ENCODE results near the gene DGKG. TPM values are rescaled to one million over a fixed set of nuclear protein-coding genes. Genes with fewer than 3 reads are reported as not detected.

DGKG gene
- total RNA-seq, 1 donor from 2014 or later, result 2.9 TPM

DNA sequence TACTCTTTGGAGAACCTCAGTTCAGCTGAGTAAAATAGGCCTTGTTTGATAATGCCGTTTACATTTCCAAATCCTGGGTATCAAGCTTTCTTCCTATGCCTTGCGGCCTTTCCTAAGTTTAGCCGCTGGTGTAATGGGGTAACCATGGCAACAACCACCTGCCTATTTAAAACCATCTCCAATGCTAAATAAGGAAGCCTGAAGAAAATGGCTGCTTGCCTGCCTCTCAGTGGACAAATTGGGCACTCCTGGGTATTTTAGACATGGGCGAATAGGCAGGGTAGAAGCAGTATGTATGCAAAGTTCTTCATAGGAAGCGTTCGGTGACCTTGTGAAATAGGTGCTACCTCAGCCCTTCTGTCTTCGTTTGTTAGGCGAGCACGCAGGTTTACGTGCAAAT lies 122.7 kb downstream of the DGKG start:
- no peak for DNase-seq

DNA sequence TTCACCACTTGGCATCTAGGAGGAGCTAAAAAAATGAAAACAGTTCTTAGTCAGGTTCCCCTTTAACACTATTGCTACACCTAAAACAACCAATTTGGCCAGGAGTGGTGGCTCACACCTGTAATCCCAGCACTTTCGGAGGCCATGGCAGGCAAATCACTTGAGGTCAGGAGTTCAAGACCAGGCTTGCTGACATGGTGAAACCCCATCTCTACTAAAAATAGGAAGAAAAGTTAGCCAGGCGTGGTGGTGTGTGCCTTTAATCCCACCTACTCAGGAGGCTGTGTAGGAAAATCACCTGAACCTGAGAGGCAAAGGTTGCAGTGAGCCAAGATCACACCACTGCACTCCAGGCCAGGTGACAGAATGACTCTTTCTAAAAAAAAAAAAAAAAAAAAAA lies 124.1 kb downstream of the DGKG start:
- DNase-seq, result no peak

- DNase-seq, result no peak
These were observed 125.5 kb downstream of the DGKG start for GRCh38 chr3:186236357-186237020.

DNA sequence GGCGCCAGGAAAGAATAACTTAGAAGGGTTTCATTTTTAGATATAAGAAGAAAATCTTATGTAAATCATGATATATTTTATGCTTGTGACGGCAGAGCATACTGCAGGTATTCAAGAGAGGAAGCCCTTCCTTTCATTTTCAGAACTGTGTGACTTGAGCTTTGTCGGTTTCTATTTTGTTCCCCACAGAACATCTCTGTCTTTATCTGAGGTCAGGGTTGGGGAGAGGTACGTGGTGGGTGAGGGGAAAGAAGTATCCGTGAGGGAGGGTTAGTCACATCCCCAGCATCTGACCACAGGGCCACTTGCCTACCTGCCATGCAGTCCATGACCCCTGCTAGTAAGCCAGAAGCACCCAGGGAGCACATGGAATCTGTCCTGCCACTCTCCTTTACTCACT lies 126.5 kb downstream of the DGKG start:
- DNase-seq, result no peak

DNA sequence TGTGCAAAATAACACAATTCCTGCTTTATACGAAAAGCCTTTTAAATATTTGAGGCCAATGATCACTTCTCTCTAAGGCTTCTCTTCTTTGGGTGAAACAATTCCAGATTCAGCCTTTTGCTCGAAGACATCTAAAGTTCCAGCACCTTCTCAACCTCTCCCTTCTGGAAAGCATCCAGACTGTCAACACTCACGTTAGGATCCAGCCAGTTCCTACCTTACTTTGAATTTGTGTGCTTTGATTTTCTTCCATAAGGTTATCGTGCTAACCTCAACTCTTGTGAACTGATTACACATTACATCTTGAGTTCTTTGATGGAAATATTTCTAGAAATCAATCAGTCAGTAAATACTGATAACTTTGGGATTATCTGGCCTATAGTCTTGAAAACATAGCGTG lies 127.9 kb downstream of the DGKG start:
- DNase-seq, result no peak

GRCh38 chr3:186226482-186226881 lies 135.6 kb downstream of the DGKG start:
- no peak for DNase-seq

DNA sequence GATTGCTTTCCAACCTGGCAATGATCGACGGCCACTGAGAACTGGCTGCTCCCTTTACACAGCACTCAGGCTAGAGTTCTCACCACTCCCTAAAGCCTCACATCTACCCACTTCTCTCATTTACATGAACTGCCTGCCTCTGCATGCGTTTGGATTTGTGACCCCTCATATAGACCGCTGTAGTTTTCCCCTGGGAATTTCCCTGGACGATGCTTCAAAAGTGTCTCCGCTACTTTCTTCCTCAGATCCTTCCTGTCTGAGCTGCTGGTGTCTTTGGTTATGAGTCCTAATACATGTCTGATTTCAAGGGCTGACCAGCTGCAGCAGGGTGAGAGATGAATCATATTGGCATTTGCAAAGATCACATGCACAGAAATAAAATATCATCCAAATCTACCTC lies 136.4 kb downstream of the DGKG start:
- no peak for DNase-seq

- DNase-seq, result no peak
These were observed 137.9 kb downstream of the DGKG start for GRCh38 chr3:186224041-186224610.

DNA sequence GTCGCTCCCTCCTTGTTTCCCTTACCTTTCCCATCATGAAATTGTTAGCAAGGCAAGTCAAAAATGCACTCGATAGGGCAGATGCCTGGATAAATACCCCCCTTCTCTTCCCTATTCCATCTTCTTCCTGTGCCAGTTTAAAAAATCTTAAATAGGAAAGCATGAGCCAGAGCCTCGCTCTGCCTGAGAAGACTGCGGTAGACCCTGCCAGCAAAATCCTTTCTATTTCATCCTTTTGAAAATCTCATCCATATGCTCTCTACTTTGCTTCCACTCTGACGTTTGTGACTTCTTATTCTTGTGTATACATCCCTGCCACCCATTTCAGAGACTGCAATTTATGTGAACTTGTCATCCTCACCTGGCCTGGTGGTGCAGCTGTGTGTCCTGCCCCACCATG lies 138.6 kb downstream of the DGKG start:
- no peak for DNase-seq

- no peak for DNase-seq
These were observed 140.2 kb downstream of the DGKG start for GRCh38 chr3:186221760-186222378.

- DNase-seq, result no peak
These were observed 141.0 kb downstream of the DGKG start for GRCh38 chr3:186220911-186221645.

- DNase-seq, result no peak
These were observed 141.7 kb downstream of the DGKG start for GRCh38 chr3:186220365-186220764.

- DNase-seq, result no peak
These were observed 142.8 kb downstream of the DGKG start for GRCh38 chr3:186219211-186219638.

DNA sequence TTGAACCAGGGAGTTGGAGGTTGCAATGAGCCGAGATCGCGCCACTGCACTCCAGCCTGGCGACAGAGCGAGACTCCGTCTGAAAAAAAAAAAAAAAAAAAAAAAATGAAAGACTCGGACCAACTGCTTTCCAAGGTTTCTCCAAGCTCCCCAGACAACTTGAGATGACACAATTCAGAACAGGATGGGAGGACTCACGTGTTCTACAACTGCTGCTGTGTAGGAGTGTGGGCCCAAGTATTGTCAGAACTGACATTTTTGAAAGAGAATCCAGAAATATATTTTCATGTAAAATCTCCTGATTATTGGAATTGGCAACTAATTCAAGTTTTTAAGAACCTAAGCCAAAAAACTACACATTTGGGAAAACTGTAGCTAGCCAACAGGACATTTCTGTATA lies 143.6 kb downstream of the DGKG start:
- no peak for DNase-seq

DNA sequence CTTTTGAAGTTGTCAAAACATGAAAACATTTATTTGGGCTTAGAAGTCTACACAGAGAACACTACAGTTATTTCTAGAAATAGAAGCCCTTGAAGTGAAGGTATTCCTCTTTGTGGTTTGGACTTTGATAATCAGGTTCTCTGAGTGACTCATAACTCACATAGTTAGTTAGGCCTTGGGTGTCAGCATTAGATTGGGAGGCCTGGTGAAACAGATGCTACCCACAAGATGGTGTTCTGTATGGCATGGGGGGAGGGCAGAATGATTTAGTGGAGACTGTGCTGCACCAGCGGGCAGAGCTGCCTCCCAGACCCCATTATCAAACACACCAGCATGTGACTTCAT lies 144.2 kb downstream of the DGKG start:
- no peak for DNase-seq

DNA sequence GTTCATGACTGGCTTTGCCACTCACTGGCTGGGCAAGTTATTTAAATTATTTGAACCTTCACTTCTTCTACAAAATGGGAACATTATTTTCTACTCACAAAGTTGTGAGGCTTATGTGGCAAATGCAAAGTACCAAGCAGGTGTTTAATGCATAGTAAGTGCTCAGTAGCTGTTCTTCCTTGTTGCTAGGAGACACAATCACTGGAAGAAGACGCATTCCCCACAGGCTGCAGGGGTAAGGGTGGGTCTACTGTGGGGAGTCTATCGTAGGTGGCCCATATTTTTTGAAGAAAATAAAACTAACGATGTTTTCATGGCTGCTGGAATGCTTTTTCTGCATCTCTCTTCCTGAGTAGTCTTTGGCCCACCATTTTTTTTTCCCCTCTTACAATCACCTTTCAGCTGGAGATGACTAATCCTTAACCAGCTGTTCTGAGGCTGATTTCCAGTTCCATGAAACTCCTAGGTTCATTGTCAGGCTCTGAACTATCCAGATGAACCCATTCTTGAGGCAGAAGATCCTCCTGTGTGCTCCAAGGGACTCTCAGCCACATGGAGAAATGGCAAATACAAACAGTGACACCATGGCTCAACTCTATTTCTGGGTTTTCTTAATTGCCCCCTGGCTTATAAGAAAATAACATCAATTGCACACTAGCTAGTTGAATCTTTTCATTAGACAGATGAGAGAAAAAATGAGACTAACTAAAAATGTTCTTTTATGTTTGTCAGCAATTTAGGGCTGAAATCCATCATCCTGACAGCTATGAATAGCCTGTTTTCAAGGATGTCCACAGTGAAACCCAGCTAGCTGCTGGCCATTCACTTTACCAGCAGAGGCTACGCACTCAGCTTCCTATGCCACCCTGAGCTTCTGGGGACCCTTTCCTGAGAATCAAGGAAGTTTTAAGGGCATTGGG lies 144.9 kb downstream of the DGKG start:
- no peak for DNase-seq

- no peak for DNase-seq
These were observed 147.4 kb downstream of the DGKG start for GRCh38 chr3:186214670-186215069.

DNA sequence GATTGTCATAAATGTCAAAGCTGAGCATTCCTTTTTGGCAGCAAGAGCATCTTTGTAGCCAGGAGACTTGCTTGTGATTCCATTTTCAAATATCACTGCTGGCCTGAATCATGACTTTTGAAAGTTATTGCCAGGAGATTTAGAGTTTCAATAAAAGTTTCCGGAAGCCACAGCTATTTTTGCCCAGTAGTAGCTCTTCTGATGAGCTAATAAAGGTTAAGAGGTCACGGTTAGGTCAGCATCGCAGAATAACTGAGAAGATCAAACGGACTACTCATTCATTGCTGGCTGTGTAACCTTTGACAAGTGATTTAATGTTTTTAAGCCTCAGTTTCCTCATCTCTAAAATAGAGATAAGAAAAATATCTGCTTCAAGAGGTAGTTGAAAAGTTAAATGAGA lies 148.1 kb downstream of the DGKG start:
- DNase-seq, result no peak

DNA sequence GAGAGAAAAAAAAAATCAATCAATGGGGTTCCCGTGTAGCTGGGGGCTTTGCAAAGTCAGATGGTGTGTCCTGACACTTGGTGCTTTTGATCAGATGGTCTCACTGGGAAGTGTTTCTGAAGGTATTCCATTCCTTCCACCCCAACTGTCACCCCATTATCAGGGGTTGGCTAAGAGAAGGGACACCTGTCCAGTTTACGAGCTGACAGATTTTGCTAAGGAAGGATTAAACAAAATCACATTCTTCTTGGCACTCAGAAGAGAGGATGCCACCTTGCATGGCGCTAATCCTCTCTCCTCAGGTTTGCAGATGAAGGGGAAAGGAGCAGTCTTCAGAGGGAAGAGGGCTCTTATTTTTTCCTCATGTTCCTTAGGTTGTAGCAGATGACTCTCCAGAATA lies 149.4 kb downstream of the DGKG start:
- no peak for DNase-seq

- no peak for DNase-seq
These were observed 151.1 kb downstream of the DGKG start for GRCh38 chr3:186210852-186211500.

DNA sequence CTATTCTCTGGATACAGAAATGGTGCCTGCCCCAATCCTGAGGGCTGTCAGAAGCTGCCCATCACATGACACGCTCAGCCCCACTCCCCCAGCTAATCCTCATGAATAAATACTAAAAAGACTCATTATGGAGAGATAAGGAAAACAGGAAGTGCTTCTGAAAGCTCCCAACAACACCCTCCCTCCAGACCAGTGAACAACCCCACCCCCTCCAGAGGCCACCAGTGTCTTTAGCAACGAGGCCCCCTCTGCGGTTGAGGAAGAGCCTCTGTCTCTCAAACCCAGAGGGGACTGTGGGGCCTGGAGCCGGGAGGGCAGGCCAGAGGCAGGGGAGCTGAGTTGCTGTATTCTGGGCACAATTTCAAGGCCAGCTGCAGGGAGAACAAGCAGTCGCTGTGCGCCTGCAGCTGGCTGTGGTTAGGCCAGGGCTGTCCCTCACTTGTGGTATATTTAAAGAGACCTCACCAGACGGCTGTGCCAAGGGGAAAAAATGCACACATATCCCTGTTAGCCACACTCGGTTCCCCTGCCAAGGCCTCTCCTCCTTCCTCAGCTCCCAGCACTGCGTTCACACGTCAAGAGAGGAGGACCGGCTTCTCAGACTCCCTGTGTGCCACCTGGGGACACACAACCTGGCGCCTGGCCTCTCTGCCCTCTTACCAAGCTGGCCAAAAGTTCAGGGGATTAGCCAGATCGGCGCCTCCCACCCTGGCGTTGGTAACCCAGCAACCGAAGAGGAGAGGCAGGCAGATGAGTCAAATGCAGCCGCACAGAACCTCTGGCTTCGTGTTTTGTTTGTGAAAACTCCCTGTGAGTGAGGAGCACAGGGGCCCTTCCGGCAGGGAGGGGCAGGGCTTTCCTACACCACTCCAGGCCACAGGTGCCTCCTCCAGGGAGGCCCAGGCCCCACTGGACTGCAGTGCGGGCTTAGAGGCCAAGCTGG lies 152.0 kb downstream of the DGKG start:
- DNase-seq, result peak; percentile 75

All from skin of body (tissue), 2 donors.